Stimulated activated CD4-positive, alpha-beta T cell treated with anti-CD3 and anti-CD28 coated beads, TNF-alpha, amount 100 ng/mL, for 1 hour (primary cell): ENCODE data around the gene ADAMTS13.

Source experiments
- DNase-seq, 3 donors: peaks; one replicate each; pipeline ENCODE4 v3.0.0-alpha.2; 2020; ENCODE audit warnings: low read depth in 3 of 3, low spot score in 1 of 3

Gene ADAMTS13

GRCh38 chr9:133505901-133506652 lies 83.9 kb downstream of the ADAMTS13 start:
- no peak for DNase-seq

GRCh38 chr9:133506653-133507038 lies 84.5 kb downstream of the ADAMTS13 start:
- DNase-seq = no peak

DNA sequence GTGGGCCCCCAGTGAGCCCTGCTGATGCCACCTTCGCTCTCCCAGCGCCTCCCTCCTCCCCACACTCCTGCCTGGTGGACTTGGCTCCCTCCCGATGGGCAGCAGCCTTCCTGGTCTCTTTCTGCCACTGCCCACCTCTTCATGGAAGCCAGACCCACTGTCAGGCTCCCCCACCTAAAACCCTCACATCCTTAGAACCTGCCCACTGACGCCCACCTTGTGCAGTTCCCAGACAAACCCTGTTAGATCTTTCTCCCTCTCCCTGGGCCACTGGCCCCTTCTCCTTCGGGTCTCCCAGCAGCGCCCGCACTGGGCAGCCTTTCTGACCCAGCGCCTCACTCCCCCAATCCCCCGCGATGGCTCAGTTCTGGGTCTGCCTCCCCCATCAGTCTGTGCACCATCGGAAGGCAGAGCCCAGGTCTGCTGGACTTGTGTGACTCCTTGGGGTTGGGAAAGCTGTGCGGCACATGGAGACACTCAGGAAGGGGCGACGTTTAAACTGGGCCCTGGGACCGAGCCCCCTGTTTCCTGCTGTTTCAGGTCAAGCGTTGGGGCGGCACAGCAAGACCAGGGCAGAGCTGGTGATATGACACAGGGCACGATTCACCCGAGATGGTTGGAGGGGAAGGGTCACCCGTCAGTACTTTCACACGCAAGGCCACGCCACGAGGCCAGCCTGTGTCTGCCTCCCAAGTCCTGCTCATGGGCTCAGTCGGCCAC lies 85.2 kb downstream of the ADAMTS13 start:
- no peak for DNase-seq

- DNase-seq = no peak
Observed at GRCh38 chr9:133508046-133508445, 85.9 kb downstream of the ADAMTS13 start.
